CD4-positive, alpha-beta T cell treated with Interleukin-1 beta for 1 hour (primary cell): ENCODE results near the gene CHAC2.
"Not testable (repeated sequence)": the region's sequence is repeated elsewhere in the genome, so short reads cannot be mapped to it uniquely, and the experiment has no call there.

Source experiments
- DNase-seq, 2 donors: peaks; one replicate each; pipeline ENCODE4 v3.0.0-alpha.2; 2020 to 2022

The CHAC2 gene

DNA sequence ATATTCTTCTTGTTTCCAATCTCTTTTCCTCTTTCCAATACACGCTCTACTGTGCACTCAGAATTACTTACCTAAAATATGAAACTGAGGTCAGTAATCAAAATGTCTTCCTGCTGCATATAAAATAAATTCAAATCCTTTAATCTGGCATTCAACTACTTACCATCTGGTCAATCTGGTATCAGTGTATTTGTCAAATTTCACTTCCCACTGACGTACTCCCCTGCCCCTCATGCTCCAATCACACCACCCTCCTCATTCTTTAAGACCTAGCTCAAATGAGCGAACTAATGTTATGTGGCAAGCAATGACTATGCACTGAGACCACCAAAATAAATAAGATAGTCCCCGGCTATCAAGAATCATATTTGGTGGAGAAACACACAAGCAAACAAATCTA lies 12.5 kb downstream of the CHAC2 start:
- DNase-seq, result no peak

DNA sequence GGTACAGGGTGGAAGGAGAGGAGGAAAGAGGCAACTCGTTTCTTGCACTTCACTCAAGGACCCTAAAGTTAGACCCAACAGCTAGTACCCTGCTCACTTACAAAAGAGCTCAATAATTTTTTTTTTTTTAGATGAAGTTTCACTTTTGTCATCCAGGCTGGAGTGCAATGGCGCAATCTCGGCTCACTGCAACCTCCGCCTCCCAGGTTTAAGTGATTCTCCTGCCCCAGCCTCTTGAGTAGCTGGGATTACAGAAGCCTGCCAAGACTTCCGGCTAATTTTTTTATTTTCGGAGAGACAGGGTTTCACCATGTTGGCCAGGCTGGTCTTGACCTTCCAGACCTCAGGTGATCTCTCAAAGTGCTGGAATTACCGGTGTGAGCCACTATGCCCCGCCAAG lies 15.1 kb downstream of the CHAC2 start:
- no peak for DNase-seq

DNA sequence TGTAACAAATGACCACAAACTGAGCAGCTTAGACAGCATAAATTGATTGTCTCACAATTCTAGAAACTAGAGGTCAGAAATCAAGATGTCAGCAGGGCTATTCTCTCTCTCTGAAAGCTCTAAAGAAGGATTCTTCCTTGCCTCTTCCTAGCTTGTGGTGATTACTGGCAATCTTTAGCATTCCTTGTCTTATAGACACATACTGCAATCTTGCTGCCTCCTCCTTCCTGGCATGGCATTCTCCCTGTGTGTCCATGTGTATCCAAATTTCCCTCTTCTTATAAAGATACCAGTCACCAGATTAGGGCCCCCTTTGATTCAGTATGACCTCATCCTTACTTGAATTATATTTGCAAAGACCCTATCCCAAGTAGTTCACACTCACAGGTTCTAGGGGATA lies 16.8 kb downstream of the CHAC2 start:
- DNase-seq, result no peak

DNA sequence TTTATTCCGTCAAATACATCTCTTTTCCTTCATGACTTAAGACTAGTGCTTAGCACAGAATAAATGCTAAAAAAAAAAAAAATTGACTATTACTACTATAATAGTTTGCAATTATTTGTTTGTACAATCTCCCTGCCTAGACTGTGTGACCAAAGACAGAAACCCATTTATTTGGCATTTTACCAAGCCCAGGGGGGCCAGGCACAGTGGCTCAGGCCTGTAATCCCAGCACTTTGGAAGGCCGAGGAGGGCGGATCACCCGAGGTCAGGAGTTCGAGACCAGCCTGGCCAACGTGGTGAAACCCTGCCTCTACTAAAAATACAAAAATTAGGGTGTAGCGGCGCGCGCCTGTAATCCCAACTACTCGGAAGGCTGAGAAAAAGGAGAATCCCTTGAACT lies 17.8 kb downstream of the CHAC2 start:
- no peak for DNase-seq

DNA sequence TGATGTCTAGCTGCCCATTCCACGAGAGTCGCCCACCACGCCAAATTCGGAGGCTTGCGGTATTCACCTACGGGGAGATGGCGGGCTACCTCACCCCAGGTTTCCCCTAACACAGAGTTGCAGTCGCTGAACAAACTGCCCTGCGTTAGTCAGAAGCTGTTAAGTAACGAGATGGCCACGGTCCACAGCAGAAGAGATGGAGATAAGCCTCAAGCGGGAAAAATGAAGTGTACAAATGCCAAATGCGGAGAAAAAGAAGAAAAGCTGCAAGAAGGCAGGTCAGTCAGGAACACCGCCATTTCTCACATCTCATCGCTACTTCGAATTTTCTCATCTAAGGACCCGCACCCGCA lies 18.7 kb downstream of the CHAC2 start:
- DNase-seq, result peak; percentile 21 to 39

DNA sequence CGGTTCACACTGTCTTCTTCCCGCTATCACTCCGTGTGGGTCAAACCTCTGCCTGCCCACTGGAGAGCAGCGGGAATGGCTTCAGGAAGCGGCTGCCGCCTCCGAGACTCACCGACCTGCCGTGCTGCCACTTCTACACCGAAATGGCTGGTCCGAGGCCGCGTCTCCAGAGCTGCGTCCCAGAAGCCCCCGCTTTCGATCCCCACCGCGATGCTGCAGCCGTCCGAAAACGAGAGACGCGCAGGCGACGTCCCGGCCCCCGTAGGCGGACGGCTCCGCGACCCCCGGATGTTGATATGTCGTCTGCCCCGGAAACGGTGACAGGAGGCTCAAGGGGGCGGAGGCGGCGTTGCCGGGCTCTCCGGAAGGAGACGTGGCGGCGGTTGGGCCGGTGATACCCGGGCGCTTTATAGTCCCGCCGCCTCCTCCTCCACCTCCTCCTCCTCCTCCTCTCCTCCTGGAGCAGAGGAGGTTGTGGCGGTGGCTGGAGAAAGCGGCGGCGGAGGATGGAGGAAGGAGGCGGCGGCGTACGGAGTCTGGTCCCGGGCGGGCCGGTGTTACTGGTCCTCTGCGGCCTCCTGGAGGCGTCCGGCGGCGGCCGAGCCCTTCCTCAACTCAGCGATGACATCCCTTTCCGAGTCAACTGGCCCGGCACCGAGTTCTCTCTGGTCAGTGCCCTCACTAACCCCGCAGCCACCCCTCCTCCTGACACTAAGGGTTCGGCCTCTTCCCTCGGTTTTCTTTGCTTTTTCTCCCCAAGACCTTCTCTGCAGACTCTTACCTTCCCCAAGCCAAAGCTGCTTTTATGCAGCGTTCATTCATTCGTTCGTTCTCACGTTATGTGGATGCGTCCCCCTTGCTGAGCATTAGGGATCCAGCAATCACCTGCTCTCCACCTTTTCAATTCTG lies 19.4 kb downstream of the CHAC2 start, which contains the start of the genes ASB3 and ERLEC1:
Gene ASB3, minus strand, starts transcription at position 249 of the 909 bp plus-strand sequence. CDS start 21,381 bp downstream, outside the sequence.
Gene ERLEC1, plus strand, starts transcription at position 340 of the 909 bp plus-strand sequence. Its CDS starts 167 bp downstream, at position 507.
- peak; percentile 89 for DNase-seq

DNA sequence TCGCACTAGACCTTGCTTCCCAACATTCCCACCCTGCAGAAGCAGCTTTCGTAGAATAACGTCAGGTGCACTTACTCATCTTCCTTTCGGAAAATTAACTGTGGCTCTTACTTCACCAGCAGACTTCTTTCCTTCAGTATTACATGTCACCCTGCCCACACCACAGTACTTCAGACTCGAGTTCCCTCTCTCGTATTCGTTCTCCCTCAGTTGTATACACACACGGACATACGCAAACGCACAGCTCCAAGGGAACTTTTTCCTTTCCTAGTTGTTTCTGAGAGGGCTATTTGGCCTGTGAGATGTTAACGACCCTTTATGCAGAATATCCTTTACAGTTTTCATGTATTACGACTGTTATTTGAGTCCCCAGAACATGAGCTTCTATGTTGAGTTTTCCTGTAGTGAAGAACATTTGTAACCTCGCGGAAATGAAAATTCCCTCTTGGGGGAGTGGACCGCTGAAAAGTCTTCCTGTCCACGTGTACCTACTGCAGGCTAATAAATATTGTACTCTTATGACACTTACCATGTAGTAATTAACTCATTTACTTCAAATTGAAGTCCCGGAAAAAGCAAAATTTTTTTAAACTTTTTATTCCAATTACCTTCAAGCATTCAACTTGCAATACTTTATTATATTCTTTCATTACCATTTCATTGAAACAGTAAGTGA lies 20.1 kb downstream of the CHAC2 start:
- DNase-seq, result no peak

DNA sequence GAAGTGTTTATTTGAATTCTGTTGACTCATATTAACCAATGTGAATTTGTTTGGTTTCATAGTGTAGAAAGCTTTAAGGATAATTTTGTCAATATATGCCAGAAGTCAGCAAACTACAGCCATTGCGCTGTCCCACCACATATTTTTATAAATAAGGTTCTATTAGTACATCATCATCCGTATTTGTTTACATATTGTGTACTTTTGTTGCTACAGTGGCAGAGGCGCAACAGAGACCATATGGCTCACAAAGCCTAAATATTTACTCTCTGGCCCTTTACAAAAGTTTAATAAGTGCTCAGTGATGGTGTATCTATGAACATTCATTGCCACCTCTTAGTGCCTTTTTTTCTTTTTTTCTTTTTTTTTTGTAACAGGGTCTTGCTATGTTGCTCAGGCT lies 25.7 kb downstream of the CHAC2 start:
- no peak for DNase-seq

DNA sequence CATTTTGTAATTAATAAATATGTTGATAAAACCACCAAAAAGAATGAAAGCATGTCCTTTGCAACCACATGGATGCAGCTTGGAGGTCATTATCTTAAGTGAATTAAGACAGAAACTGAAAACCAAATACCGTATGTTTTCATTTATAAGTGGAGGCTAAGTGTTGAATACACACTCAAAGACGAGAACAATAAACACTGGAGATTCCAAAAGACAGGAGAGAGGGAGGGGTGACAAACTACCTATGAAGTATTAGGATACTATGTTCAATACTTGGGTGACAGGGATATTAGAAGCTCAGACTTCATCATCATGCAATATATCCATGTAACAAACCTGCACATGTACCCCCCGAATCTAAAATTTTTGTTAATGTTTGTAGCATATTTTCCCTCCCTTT lies 26.2 kb downstream of the CHAC2 start:
- DNase-seq, result no peak

DNA sequence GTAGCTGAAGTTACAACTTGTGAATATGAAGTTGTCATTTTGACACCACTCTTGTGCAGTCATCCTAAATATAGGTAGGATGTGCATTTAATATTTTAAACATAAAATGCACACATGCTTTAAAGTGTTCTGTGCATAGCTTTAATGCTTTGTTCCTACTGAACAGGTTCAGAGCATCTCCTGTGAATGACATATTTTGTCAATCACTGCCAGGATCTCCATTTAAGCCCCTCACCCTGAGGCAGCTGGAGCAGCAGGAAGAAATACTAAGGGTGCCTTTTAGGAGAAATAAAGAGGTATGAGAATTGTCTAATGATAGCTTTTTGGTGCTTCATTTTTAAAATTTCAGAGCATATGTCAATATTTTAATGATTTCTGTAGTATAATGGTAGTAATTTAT lies 33.9 kb downstream of the CHAC2 start:
- DNase-seq, result no peak

DNA sequence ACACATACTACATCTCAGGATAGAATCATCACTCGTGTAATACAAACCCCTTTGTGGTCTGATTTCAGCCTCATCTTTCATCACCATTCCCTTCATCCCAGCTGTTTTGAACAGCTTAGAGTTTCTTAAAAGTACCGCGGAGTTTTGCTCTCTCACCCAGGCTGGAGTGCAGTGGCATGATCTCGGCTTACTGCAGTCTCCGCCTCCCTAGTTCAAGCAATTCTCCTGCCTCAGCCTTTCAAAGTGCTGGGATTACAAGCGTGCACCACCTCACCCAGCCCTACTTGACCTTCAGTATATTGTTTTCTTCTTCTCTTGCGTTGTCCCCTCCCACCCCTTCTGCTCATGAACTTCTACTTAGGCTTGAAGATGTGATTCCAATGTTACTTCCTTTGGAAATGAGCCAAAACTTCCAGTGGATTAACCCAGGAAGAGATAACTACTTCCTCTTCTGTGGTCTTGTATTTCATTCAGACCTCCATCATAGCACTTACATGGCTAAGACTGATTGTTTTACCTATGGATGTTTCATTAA lies 35.1 kb downstream of the CHAC2 start:
- DNase-seq, result no peak

DNA sequence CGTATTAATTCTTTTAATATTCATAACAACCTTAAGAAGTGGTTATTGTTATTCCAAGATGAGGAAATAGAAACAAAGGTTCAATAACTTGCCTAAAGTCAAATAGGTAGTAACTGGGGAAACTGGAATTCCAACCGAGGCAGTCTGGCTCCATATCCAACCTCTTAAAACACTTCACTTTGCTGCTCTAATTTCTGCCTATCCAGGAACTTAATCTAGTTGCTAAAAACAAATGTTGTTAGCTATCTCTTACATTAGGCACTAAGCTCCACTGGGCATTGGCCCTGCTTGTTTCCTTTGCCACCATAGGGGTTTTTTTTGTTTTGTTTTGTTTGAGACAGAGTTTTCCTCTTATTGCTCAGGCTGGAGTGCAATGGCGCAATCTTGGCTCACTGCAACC lies 44.0 kb downstream of the CHAC2 start:
- DNase-seq, result no peak

DNA sequence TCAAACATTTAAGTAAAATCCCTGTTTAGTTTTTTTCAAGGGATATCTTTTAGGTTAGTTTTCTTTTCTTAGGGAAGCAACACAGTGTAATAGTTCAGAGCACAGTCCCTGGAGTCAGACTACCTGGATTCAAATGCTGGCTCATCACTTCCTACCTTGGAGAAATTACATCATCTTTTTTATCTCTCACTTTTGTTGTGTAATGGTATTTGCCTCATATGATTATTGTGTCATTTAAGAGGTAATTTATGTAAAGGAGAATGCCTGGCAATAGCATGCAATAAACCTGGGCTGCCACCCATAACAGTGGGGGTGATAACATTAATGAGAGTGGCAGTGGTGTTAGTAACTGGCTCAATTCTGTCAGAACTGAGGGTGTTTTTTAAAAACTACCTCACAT lies 45.5 kb downstream of the CHAC2 start:
- no peak for DNase-seq

DNA sequence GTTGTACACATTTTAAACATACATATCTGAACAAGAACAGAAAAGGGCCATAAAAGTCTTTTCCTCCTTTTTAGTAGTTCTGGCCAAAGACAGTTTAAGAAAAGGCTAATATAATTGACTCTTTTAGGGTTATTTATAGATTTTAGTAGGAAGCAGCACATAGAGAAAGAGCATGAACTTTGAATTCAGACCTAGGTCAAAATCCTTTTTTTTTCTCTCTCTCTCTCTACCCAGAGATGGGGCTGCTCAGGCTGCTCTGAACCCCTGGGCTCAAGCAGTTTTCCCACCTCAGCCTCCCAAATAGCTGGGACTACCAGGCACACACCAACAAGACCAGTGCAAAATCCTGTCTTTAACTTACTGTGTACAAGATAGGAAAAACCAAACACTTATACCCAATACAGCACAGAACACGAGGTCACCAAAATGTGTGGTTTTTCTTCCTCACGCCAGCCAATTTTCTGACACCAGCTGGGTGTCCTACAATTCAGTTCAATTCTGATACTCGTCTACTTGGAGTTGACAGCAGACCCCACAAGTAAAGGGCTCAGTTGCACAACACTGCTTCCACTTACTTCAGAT lies 51.3 kb downstream of the CHAC2 start:
- DNase-seq, result no peak

DNA sequence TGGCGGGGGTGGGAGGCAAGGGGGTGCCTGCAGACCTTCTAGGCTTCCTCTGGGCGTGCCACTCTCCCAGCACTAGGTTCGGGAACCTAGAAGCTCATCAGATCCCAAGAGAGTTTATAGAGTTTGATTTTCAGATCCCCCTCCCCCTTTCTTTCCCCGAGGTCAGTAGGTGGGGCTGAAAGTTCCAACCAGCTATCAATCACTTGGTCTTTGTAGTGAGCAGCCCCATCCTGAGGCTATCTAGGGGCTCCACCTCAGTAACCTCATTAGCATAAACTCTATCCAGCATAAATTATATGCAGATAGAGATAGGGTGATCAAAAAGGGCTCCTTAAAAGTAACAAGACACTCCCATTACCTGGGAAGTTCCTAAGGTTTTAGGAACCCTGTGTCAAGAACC lies 52.0 kb downstream of the CHAC2 start:
- DNase-seq, result no peak

DNA sequence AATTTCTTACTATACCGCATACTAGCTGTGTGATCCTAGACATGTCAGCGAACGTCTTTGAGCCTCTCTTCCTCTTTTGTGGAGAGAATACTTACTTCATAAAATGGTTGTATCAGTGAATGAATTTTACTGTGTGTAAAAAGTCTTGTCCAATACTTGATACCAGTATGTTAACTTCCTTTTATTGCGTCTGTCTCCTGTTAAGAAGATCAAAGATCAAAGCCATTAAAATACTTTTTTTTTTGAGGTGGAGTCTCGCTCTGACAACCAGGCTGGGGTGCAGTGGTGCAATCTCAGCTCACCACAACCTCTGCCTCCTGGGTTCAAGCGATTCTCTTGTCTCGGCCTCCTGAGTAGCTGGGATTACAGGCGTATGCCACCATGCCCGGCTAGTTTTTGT lies 52.4 kb downstream of the CHAC2 start:
- no peak for DNase-seq

DNA sequence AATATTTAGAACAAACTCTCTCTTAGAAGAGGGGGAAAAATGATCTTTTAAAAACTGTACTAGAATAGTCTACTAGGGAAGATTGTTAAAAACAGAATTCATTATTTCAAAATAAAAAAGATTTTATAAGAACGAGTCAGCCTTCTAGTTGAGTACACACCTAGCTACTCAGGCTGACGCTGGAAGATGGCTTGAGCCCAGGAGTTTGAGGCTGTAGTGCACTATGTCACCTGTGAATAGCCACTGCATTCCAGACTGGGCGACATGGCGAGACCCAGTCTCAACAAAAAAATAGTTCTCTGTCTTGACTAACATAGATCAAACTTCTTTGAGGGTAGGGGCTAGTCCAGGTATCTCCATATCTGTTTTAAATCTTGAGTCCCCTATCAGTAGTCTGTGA lies 53.1 kb downstream of the CHAC2 start:
- no peak for DNase-seq

DNA sequence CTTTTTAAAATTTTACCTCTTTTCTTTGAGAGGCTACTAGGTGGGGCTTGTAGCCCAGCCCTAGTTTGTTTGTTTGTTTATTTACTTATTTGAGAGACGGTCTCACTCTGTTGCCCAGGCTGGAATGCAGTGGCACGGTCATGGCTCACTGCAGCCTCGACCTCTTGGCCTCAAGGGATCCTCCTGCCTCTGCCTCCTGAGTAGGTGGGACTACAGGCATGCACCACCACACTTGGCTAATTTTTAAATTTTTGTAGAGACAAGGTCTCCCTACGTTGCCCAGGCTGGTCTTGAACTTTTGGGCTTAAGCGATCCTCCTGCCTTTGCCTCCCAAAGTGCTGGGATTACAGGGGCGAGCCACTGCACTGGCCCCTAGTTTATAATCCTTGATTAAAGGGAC lies 54.2 kb downstream of the CHAC2 start:
- no peak for DNase-seq

DNA sequence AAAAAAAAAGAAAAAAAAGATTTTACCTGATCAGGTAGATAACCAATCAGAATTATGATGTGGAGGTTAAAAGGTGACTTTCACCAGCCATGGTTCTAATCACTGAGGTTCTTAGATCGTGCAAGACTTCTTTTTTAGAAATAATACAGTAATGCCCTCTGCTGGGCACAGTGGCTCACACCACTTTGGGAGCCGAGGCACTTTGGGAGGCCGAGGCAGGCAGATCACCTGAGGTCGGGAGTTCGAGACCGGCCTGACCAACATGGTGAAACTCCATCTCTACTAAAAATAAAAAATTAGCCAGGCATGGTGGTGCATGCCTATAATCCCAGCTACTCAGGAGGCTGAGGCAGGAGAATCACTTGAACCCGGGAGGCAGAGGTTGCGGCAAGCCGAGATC lies 56.0 kb downstream of the CHAC2 start:
- not testable (repeated sequence) for DNase-seq
